ENCODE data around the gene CNOT1.
A peak's percentile ranks its signal among the peaks of the same experiment; 100 is the strongest.
"Not testable (repeated sequence)": the region's sequence is repeated elsewhere in the genome, so short reads cannot be mapped to it uniquely, and the experiment has no call there.

Gene CNOT1

GRCh38 chr16:58638148-58639036 lies 8.8 kb upstream of the CNOT1 start:
- no peak for DNase-seq

- DNase-seq, result not testable (repeated sequence)
These were observed 7.4 kb upstream of the CNOT1 start for GRCh38 chr16:58637021-58637420.

- DNase-seq, result no peak
These were observed 6.8 kb upstream of the CNOT1 start for GRCh38 chr16:58636466-58636865.

- DNase-seq, result no peak
These were observed 5.9 kb upstream of the CNOT1 start for GRCh38 chr16:58635502-58635901.

GRCh38 chr16:58634265-58634802 lies 4.7 kb upstream of the CNOT1 start:
- DNase-seq, result no peak

- DNase-seq, result peak in 39 of 56 donors; percentile 6 to 70 (median 30)
These were observed 537 bp downstream of the CNOT1 start for GRCh38 chr16:58628845-58629732.

- no peak for DNase-seq
These were observed 5.4 kb downstream of the CNOT1 start for GRCh38 chr16:58624209-58624608.

- DNase-seq, result no peak
These were observed 9.2 kb downstream of the CNOT1 start for GRCh38 chr16:58620396-58620795.

GRCh38 chr16:58615280-58615679 lies 14.3 kb downstream of the CNOT1 start:
- DNase-seq, result no peak

- no peak for DNase-seq
These were observed 14.8 kb downstream of the CNOT1 start for GRCh38 chr16:58614860-58615259.

- no peak for DNase-seq
These were observed 15.4 kb downstream of the CNOT1 start for GRCh38 chr16:58614212-58614611.

- DNase-seq, result not testable (repeated sequence)
These were observed 16.7 kb downstream of the CNOT1 start for GRCh38 chr16:58612965-58613364.

GRCh38 chr16:58608601-58609136 lies 21.0 kb downstream of the CNOT1 start:
- no peak for DNase-seq

GRCh38 chr16:58605562-58605961 lies 24.1 kb downstream of the CNOT1 start:
- no peak for DNase-seq

- no peak for DNase-seq
These were observed 38.5 kb downstream of the CNOT1 start for GRCh38 chr16:58591083-58591482.

GRCh38 chr16:58589326-58589905 lies 40.2 kb downstream of the CNOT1 start:
- DNase-seq, result no peak

GRCh38 chr16:58588406-58588805 lies 41.2 kb downstream of the CNOT1 start:
- no peak for DNase-seq

- no peak for DNase-seq
These were observed 43.1 kb downstream of the CNOT1 start for GRCh38 chr16:58586340-58587030.

- DNase-seq, result no peak
These were observed 44.7 kb downstream of the CNOT1 start for GRCh38 chr16:58584831-58585505.
